Activated CD4-positive, CD25-positive, alpha-beta regulatory T cell treated with anti-CD3 and anti-CD28 coated beads, Interleukin-2, amount 50 U/mL, for 24 hours (primary cell): ENCODE results near the gene LRRN3.

Experiments used
- ATAC-seq, 2 donors: fragments of 150-1000 bp; cut with Tn5 transposase; one replicate each; pipeline ENCODE4 v1.10.0; 2021; ENCODE audit warnings: mild to moderate bottlenecking in 1 of 2, moderate library complexity in 1 of 2

The LRRN3 gene

GRCh38 chr7:111107579-111107978 is 16.7 kb downstream of the LRRN3 start:
- no peak for ATAC-seq

- no peak for ATAC-seq
Observed at GRCh38 chr7:111108000-111108399, 17.1 kb downstream of the LRRN3 start.

- ATAC-seq, result no peak
Observed at GRCh38 chr7:111108496-111108895, 17.6 kb downstream of the LRRN3 start.

- ATAC-seq, result no peak
Observed at GRCh38 chr7:111112439-111112838, 21.5 kb downstream of the LRRN3 start.

GRCh38 chr7:111113263-111114017 is 22.5 kb downstream of the LRRN3 start:
- ATAC-seq, result peak; percentile 53 to 66

- no peak for ATAC-seq
Observed at GRCh38 chr7:111115966-111116365, 25.0 kb downstream of the LRRN3 start.

GRCh38 chr7:111126987-111127386 is 36.1 kb downstream of the LRRN3 start:
- no peak for ATAC-seq

- ATAC-seq, result no peak
Observed at GRCh38 chr7:111129435-111129834, 38.5 kb downstream of the LRRN3 start.

GRCh38 chr7:111132833-111133232 is 41.9 kb downstream of the LRRN3 start:
- no peak for ATAC-seq

GRCh38 chr7:111137296-111138192 is 46.6 kb downstream of the LRRN3 start:
- peak; percentile 58 to 72 for ATAC-seq

- peak; percentile 91 to 92 for ATAC-seq
Observed at GRCh38 chr7:111138193-111138569, 47.3 kb downstream of the LRRN3 start.

GRCh38 chr7:111138586-111138985 is 47.7 kb downstream of the LRRN3 start:
- ATAC-seq, result no peak

- no peak for ATAC-seq
Observed at GRCh38 chr7:111140091-111140865, 49.4 kb downstream of the LRRN3 start.

- ATAC-seq, result no peak
Observed at GRCh38 chr7:111145472-111145871, 54.5 kb downstream of the LRRN3 start.

- ATAC-seq, result no peak
Observed at GRCh38 chr7:111146136-111146535, 55.2 kb downstream of the LRRN3 start.

- ATAC-seq, result no peak
Observed at GRCh38 chr7:111147708-111148533, 57.0 kb downstream of the LRRN3 start.

GRCh38 chr7:111150709-111151108 is 59.8 kb downstream of the LRRN3 start:
- no peak for ATAC-seq

- ATAC-seq, result no peak
Observed at GRCh38 chr7:111159426-111159825, 68.5 kb downstream of the LRRN3 start.

- ATAC-seq, result no peak
Observed at GRCh38 chr7:111160297-111160696, 69.4 kb downstream of the LRRN3 start.

GRCh38 chr7:111162692-111163091 is 71.8 kb downstream of the LRRN3 start:
- no peak for ATAC-seq

- no peak for ATAC-seq
Observed at GRCh38 chr7:111164442-111164841, 73.5 kb downstream of the LRRN3 start.

- ATAC-seq, result no peak
Observed at GRCh38 chr7:111168182-111168581, 77.3 kb downstream of the LRRN3 start.
